NCI-H128 (cell line): ENCODE measurements around the gene PRKAG3.

Experiments used
- DNase-seq: peaks from one replicate; lab custom pipeline; 2025; ENCODE audit not compliant: unreplicated experiment; lab: John Stamatoyannopoulos, UW

Gene PRKAG3

DNA sequence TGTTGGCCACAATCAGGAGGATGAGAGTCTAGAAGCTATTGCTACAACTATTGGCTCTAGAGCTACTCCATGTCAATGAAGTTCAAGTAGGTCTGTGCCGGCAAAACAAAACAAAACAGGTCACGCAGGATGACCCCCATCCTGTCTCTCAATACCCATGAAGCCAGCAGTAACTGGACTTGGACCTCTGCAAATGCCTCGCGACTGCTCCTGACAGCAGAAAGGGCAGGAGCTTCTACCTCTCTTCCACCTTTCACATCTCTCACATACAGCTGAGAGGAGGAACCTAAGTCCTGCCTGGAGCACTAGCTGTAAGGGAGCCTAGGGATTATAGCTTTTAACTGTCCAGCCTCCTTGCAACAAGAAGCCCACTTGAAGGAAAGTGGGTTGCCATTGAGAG, 16.0 kb downstream of the PRKAG3 start:
- no peak for DNase-seq

DNA sequence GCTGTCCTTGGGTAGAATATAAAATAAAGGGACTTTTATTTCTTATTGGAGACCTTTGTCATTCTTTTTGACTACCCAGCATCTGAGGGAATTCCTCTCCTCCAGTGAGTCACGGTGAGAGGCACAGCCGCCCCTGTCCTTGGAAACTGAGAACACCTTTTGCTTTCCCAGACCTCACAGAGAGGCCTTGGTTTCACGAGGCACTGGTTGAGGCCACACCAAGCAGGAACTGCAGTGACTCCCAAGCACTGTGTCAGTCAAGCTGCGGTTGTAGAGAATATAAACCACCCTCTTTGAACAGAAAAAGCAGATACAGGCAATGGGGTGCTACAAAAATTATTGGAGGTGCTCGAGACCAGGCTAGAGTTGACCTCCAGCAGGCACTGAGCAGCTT, 16.4 kb downstream of the PRKAG3 start:
- no peak for DNase-seq

DNA sequence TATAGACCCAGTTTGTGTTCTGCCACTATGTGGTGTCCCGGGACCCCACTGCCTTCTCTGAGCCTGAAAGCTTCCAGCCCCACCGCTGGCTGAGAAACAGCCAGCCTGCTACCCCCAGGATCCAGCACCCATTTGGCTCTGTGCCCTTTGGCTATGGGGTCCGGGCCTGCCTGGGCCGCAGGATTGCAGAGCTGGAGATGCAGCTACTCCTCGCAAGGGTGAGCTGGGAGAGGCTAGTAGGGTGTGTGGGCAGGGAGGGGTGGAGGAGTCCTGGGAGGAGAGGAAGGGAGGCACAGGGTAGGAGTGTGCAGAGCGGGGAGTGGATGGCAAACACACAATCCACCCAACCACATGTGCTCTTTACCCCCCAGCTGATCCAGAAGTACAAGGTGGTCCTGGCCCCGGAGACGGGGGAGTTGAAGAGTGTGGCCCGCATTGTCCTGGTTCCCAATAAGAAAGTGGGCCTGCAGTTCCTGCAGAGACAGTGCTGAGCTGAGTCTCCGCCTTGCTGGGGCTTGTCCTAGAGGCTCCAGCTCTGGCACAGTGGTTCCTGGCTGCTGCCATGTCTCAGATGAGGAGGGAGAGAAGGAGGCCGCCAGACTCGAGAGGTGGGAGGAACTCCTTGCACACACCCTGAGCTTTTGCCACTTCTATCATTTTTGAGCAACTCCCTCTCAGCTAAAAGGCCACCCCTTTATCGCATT, 16.9 kb downstream of the PRKAG3 start:
- DNase-seq = no peak

DNA sequence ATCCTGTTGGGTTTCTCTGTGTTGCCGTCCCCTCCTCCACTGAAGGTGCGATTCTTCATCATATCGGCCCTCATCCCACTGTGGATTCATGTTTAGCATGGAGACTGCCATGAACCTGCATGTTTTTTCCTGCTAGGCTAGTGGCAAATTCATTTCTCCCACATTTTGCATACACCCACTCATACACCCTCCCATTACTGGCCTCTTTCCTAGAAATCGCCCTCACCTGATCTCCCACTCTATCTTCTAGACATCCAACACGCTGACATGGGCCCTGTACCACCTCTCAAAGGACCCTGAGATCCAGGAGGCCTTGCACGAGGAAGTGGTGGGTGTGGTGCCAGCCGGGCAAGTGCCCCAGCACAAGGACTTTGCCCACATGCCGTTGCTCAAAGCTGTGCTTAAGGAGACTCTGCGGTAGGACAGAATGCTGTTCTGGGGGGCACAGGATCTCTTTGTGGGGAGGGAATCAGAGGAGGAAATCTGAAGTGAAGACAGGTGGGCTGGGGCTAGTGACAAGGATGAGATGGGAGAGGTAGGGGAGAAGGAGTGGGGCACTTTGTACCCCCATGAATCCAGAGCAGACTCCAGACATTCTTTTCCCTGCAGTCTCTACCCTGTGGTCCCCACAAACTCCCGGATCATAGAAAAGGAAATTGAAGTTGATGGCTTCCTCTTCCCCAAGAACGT, 17.7 kb downstream of the PRKAG3 start:
- DNase-seq = no peak

DNA sequence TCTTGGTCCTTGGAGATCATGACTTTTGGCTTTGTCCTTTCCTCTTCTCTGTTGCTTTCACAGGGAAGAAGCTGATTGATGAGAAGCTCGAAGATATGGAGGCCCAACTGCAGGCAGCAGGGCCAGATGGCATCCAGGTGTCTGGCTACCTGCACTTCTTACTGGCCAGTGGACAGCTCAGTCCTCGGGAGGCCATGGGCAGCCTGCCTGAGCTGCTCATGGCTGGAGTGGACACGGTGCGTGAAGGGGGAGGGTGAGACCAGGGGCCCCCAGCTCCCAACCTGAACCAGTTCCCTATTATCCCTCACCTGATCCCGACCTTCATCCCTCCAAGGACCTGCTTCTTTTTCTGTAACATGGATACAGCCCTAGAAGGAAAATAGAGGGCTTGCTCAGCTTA, 18.7 kb downstream of the PRKAG3 start:
- no peak for DNase-seq

DNA sequence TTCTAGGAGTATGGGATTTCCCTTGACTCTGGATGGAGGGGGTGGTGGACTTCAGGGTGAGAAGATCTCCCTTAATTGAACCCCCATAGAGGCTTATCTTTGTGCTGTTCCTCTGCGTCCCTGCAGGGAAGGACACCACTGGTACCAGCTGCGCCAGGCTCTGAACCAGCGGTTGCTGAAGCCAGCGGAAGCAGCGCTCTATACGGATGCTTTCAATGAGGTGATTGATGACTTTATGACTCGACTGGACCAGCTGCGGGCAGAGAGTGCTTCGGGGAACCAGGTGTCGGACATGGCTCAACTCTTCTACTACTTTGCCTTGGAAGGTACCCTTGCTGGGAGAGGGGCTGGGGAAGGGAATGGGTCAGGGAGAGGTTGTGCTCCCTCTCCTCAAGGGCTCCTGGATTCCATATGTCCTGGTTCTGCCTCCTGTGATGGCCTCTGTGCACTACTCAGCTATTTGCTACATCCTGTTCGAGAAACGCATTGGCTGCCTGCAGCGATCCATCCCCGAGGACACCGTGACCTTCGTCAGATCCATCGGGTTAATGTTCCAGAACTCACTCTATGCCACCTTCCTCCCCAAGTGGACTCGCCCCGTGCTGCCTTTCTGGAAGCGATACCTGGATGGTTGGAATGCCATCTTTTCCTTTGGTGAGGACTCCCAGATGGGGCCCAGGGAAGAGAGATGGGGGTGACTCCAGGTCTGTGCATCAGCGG, 19.3 kb downstream of the PRKAG3 start:
- no peak for DNase-seq

DNA sequence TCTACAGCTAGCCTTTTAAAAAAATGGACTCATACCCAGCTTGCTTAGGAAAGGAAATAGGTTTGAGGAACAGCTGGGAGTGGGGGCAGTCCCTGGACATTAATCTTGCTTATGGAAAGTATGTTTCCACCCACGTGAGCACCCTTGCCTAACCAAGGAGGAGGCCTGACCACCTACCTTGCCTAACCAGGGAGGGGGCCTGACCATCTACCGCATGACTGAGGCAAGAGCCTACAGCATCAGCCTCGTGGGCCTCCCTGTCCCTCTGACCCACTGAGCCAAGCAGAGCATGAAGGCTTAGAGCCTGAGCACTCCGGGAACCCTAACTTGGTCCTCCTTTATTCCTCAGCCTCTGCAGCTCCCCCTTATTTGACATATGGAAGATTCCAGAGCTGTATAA, 20.2 kb downstream of the PRKAG3 start:
- DNase-seq = no peak

DNA sequence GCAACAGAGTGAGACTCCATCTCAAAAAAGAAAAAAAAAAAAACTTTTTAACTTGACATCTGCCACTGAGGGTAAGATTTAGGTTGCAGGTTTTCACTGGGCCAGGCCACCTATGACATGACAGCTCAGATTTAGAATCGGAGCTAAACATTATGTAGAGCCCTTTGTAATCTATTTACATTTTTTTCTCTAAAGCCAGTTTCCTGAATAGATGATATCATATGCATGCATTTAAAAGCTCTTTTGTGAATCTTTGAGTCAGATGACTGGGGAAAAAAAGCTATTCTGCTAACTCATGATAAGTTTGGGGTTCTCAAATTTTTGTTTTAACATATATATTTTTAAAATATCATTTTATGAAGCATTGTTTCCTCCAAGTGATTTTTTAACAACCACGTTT, 21.3 kb downstream of the PRKAG3 start:
- DNase-seq = no peak

DNA sequence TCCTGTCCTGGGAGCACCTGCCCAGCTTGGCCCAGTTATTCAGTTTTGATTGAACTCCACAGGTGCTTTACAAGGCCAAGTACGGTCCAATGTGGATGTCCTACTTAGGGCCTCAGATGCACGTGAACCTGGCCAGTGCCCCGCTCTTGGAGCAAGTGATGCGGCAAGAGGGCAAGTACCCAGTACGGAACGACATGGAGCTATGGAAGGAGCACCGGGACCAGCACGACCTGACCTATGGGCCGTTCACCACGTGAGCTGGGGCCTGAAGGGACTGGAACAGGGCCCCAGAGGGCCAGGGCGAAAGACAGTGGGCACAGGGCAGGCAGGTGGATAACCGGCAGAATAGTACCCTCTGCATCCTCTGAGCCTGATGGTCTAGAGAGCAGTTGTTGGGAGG, 22.1 kb downstream of the PRKAG3 start:
- DNase-seq = no peak

DNA sequence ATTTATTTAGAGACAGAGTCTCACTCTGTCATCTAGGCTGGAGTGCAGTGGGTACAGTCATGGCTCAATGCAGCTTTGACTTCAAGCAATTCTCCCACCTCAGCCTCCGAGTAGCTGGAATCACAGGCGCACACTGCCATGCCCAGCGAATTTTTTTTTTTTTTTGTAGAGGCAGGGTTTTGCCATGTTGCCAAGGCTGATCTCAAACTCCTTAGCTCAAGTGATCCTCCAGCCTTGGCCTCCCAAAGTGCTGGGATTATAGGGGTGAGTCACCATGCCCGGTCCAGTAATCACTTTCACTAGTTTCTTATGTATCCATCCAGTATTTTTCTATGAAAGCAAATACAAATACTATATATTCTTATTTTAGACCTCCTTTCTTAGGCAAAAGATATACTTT, 24.0 kb downstream of the PRKAG3 start:
- no peak for DNase-seq

DNA sequence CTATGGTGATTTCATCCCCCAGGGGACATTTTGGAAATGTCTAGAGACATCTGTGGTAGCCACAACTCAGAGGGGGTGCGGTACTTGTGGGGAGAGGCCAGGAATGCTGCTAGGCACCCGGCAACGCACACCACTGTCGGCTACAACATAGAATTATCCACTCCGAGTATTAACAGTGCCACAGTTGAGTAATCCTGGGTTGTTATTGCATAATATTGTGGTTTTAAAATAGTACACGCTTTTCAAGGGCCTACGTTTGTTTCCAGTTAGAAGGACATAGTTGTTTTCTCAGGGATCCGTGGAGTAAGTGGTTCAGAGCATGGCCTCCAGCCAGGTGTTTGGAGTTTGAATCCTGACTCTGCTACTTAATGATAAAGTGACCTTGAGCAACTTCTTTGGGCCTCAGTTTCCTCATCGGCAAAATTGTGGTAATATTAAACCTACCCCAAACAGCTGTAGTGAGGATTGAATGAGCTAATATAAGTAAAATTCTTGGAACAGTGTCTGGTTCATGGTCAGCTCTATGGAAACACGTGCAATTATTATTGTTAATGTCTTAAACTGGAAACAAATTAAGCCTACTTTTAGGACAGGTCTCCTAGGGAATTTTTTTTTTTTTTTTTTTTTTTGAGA, 25.1 kb downstream of the PRKAG3 start:
- DNase-seq = no peak

DNA sequence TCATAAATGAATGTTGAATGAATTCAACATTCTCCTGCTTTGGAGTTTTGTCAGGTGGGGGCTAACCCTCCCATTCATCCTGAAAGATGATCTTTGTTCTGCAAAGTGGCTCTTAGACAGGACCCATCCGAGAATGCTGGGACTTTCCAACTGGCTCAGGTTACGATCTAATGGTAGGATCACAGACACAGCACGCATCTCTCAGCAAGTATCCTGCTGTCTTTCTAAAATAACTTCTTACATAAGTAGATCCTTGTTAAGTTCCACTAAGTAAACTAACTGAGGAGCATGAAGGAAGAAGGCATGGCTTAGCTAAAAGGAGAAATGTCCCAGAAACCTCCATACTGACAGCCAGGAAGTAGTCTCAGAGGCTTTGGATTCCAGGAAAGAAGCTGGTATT, 26.0 kb downstream of the PRKAG3 start:
- DNase-seq = no peak

DNA sequence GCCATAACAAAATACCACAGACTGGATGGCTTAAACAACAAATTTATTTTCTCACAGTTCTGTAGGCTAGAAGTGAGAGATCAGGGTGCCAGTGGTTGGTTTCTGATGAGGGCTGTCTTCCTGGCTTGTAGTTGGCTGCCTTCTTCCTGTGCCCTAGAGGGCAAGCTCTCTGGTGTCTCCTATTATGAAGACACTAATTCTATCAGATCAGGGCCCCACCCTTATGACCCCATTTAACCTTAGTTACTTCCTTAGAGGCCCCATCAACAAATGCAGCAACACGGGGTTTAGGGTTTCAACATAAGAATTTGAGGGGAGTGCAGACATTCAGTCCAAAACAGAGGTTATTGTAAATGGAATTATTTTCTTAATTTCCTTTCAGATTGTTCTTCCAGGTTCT, 26.8 kb downstream of the PRKAG3 start:
- no peak for DNase-seq

DNA sequence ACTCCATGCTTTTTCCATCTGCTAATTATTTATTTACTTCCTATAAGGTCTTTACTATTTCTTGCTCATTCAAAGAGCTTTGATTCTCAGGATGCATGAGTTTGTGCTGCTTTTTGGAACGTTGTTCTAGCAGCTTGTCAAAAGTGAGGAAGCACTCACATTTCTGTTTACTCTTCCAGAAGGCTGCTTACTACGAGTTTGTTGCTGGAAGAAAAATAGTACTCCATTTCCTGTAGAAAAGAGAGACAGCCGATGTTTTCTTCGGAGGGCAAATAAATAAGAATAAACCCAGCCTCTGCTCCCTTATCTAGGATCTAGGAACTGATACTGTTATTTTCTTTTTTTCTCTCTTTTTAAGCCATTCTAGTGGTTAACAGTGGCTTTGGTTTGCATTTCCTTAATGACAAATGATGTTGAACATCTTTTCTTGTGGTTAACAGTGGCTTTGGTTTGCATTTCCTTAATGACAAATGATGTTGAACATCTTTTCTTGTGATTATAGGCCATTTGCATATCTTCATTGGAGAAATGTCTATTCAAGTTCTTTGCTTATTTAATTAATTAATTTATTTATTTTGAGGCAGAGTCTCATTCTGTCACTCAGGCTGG, 29.1 kb downstream of the PRKAG3 start:
- DNase-seq = no peak

DNA sequence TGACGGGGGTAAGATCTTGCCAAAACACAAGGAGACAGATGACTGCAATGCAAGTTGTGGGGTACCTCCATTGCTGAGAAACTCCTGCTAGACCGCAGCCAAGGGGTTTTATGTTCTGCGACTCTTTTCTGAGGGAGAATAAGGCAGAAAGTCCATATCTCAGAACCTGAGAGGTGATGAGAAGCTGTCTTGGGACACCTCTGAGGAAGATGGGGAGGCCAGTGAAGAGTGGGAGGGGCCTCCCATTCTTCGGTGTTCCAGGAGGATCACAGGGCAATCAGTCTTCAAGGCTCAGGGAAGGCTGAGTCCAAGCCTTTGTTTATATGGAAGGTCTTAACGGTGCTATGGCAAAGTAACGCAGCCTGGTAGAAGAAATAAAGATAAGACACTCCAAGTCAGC, 31.6 kb downstream of the PRKAG3 start:
- DNase-seq = no peak

DNA sequence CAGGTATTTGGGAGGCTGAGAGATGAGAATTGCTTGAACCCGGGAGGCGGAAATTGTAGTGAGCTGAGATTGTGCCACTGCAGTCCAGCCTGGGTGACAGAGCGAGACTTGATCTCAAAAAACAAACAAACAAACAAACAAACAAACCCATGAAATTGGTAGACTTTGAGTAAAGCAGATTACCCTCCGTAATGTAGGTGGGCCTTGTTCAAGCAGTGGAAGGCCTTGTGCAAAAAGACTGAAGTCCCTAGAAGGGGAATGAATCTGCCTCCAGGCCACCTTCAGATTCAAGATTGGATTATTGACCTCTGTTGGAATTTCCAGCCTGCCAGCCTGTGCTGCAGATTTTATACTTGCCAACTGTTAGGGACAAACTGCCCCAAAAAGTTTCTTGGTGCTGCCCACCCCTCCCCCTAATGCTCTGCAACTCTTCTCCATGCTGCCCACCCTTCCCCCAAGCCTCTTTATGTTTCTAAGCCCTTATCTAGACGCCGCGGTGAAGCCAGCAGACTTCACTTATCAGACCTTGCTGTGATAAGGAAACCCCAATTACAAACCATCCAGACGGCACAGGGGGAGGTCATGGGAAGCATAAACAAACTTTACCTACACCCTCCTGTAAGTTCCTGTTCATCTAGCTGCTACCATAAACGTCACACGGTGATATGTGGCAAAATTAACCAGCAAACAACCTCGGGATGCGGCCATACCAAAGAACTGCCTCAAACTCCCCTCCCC, 32.7 kb downstream of the PRKAG3 start:
- DNase-seq = no peak

DNA sequence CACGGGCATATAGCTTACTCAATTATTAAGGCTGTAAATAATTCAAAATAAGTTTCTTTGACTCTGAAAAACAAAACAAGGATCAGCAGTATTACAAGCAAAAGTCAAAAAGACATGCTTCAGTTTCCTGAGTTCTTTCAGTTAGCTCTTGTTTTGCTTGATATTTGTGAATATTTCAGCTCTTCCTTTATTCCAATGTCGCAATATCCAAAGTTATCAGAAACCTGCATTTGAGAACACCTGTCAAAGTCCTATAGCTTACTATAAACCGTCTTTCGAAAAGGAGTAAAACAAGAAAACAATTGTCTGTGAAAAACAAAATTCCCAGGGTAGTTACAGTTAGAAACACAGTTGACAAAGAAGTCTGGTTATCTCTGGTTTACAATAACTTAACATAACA, 34.9 kb downstream of the PRKAG3 start:
- no peak for DNase-seq

DNA sequence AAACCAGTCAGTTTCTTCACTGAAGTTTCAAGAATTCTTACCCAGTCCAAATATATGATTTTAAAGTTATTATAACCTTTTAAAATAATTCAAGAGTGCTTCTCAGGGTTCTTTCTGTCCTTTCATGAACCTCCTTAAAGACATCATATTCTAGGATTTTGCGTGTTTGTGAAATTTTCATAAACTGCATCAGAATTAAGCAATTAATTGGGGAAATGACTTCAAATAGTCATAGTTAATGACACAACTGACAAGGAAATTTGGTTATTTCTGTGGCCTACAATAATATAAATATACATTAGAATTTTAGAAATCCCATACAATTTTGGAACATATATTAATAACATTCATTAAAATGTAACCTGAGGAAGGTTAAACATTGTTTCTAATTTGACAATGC, 39.2 kb downstream of the PRKAG3 start:
- DNase-seq = no peak

DNA sequence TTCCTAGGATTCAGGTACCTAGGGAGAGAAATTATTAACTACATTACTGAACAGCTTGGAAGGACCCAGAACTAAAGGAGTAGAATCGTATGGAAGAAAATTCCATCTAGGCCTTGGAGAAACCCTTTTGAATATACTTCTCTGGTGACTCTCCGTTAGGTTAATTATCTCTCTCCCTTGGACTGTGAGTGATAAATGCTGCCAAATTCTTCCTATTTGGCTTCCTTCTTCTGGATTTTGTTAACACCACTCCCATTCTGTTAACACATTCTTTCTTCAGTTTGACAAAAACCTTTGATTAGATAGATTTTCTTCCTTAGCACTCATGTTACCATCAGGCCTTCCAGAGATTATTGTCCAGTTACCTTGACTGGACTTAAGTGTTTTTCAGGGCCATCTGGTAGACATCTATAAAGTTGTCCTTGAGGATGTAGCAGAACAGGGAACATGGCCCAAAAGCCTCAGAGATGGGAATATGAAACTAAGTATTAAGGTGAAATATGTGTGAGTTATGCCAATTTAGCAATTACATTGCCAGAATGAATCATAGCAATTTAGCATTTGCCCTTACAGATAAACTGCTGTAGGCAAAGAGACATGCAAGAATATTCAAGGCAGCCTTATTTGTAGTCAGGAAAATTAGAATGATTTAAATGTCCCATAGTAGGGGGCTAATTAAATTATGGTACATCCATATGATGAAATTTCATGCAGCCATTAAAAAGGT, 42.9 kb downstream of the PRKAG3 start:
- DNase-seq = no peak

DNA sequence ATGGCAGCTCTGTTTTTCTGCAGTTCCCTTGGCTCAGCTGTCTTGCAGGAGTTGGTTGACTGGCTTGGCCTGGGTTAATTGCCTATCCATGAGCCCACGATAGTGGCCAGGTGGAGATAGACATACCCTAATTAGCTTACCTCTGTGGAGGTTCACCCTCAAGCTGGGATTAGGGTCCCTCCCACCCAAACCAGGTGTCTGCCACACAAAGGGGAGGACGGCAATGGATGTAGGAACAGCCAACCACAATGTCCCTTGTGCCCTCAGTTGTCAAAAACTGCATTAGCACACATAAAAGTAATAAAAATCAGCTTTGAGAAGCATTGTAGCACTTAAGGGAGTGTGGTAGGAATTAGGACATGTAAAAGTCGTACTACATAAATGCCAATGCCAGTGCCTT, 45.5 kb downstream of the PRKAG3 start:
- no peak for DNase-seq
